DMS 273 treated with DMSO at 0.1 percent for 48 hours (cell line): ENCODE data around the gene NLRP6.
"Not testable (repeated sequence)": the region's sequence is repeated elsewhere in the genome, so short reads cannot be mapped to it uniquely, and the experiment has no call there.

Experiments used
- DNase-seq: peaks from one replicate; lab custom pipeline; 2025; lab: John Stamatoyannopoulos, UW

NLRP6 gene

GRCh38 chr11:282171-282570 lies 4.0 kb downstream of the NLRP6 start:
- no peak for DNase-seq

GRCh38 chr11:282630-283360 lies 4.6 kb downstream of the NLRP6 start:
- no peak for DNase-seq

DNA sequence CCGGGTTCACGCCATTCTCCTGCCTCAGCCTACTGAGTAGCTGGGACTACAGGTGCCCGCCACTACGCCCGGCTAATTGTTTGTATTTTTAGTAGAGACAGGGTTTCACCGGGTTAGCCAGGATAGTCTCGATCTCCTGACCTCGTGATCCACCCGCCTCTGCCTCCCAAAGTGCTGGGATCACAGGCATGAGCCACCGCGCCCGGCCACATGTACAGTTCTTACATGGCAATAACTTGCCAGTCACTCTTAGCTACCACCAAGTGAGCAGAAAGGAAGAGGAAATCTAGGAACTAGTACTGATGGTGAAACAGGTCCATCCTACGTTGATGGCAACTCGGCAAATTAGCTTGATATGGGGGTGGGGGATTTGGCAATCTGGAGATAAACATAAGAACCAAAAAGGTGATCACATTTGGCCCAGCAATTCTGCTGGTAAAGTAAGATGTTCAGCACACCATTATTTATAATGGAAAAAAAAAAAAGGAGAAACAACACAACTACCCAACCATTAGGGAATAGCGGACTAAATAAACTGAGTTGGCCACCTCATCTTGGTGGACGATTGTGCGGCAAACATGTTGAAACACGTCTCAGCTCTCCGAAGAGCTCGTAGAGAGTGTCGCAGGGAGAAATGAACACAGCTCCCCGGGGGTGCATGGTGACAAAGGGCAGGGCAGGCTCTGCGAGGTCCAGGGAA lies 5.3 kb downstream of the NLRP6 start:
- no peak for DNase-seq

- DNase-seq: no peak
Observed at GRCh38 chr11:284105-285020, 6.2 kb downstream of the NLRP6 start.

DNA sequence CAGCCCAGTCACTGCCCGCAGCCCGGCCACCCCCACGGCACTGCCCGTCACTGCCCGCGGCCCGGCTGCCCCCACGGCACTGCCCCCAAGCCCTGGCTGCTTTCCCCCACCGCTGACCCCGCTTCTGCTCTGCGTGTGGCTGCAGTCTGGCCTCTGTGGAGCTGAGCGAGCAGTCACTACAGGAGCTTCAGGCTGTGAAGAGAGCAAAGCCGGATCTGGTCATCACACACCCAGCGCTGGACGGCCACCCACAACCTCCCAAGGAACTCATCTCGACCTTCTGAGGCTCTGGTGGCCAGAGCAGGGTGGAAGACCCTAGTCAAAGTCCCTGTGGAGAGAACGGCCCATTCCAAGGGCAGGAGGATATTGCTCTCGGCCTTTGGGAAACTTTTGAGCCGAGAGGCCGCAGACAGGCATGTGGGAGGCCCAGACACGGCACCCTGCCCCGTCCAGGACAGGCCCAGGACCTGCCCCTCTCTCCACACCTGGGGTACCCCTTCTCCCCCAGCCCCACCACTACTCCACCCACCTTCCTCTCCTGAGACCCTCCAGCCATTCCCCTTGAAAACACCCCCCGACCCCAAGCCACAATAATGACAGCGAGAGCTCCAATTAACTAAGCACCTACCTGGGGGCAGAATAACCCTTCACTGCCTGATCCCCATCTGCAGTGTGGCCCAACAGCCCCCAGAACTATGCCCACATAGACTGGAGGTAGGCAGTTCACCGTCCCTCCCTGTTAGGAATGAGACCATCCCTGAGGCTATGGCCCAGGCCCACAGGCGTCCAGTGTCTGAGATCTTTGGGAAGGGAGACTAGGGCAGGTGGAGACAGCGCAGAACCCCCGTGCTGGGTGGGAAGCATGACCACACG lies 7.0 kb downstream of the NLRP6 start:
- no peak for DNase-seq

GRCh38 chr11:285894-286220 lies 7.7 kb downstream of the NLRP6 start:
- no peak for DNase-seq

GRCh38 chr11:286977-287820 lies 9.0 kb downstream of the NLRP6 start:
- DNase-seq: not testable (repeated sequence)

GRCh38 chr11:287821-288477 lies 9.7 kb downstream of the NLRP6 start:
- no peak for DNase-seq

GRCh38 chr11:288478-289397 lies 10.5 kb downstream of the NLRP6 start, which contains the start of gene PGGHG:
Gene PGGHG (plus strand): TSS chr11:289126. CDS start chr11:289817, 691 bp downstream.
- DNase-seq: no peak

DNA sequence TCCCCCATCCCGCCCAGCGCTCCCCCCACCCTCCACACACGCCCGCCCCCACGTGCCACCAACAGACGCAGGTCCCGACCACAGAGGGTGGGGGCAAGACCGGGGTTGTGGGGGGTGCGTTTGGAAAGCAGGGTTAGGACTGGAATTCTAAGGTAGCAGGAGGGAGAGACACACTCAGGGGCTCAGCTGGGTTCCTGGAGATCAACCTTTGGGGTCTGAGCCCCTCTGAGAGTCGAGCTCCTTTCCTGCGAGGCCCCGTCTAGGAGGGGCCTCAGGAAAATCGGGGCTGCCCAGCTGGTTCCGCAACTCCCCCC lies 11.1 kb downstream of the NLRP6 start:
- no peak for DNase-seq

GRCh38 chr11:289712-290620 lies 11.8 kb downstream of the NLRP6 start:
- DNase-seq: no peak

DNA sequence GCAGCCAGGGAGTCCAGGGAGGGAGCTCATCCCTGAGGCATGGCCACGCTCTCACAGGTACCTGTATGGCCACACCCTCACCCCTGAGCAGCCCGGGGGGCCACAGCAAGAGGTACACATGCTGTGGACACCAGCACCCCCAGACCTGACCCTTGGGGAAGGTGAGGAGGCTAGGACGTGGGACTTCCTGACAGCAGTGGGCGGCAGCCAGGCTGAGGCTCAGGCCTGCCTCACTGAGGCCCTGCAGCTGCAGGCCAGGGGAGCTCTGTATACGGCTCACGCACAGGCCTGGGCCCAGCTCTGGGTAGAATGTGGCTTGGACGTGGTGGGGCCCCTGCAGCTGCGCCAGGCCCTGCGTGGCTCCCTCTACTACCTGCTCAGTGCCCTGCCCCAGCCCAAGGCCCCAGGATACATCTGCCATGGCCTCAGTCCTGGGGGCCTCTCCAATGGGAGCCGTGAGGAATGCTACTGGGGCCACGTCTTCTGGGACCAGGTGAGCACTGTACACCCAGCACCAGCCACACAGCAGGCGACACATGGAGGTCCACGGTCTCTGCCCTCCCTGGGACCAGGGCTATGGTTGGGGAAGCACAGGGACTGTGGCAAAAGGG lies 12.5 kb downstream of the NLRP6 start:
- DNase-seq: no peak

DNA sequence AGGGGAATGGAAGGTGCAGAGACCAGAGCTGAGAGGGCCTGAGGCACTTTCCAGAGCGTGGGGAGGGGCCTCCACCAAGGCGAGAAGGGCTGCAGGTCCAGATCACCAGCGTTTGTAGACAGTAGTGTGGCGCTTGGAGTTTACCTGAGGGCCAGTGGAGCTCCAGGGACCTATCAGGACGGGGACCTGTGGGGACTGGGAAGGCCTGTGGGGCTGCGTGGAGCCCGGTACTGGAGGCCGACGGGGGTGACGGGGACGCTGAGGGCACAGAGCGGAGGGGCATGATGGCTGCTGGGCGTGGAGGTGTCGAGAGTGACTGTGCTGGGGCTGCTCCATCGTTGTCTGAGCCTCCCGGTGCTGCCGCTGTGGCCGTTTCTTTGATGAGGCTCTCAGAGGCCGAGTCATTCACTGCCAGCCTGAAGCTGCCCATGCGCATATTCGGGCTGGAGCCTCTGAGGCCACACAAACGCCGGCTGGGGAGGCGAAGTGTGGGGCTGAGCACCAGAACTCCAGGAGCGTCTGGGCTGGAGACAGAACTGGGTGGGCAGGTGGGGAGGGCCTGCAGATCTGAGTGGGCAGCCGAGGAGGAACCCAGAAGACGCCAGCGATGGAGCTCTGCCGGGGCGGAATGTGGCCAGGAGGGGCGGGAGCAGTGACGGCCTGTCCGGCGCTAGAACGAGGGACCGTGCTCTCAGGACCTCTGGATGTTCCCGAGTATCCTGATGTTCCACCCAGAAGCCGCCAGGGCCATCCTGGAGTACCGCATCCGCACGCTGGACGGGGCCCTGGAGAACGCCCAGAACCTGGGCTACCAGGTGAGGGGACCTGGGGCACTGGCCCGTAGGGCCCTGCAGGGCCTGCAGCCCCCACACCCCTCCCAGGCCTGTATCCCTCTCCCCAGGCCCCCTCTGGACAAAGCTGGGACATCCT lies 13.3 kb downstream of the NLRP6 start:
- no peak for DNase-seq

GRCh38 chr11:292211-293121 lies 14.3 kb downstream of the NLRP6 start:
- no peak for DNase-seq

- no peak for DNase-seq
Observed at GRCh38 chr11:293271-293851, 15.2 kb downstream of the NLRP6 start.
